Thymus (tissue), 11 donors: ENCODE results near the gene PKD1L1. TPM values are rescaled to one million over a fixed set of nuclear protein-coding genes. Genes with fewer than 3 reads are reported as not detected.

Experiments used
- DNase-seq, 9 donors: peaks; one replicate each; pipeline ENCODE4 v3.0.0-alpha.2; 2013; ENCODE audit warnings: low spot score in 9 of 9, low read depth in 6 of 9, missing footprints in 1 of 9
- H3K27ac ChIP-seq, 2 donors: one replicate each; pipeline ENCODE4 v1.5.1; 2013; ENCODE audit warnings: control low read depth in 1 of 2, low read depth in 1 of 2, low read length in 1 of 2, mild to moderate bottlenecking in 1 of 2, moderate library complexity in 1 of 2
- H3K27me3 ChIP-seq, 2 donors: one replicate each; pipeline ENCODE4 v1.5.1; 2013; ENCODE audit warnings: low read length in 1 of 2; ENCODE audit not compliant: control insufficient read depth in 2 of 2, insufficient read depth in 1 of 2
- H3K36me3 ChIP-seq, 2 donors: one replicate each; pipeline ENCODE4 v1.5.1; 2013; ENCODE audit warnings: low read length in 1 of 2, mild to moderate bottlenecking in 1 of 2, moderate library complexity in 1 of 2; ENCODE audit not compliant: control insufficient read depth in 2 of 2, insufficient read depth in 2 of 2
- H3K4me1 ChIP-seq, 2 donors: one replicate each; pipeline ENCODE4 v1.5.1; 2013; ENCODE audit warnings: low read length in 2 of 2; ENCODE audit not compliant: control insufficient read depth in 2 of 2, insufficient read depth in 2 of 2
- H3K4me3 ChIP-seq, 2 donors: one replicate each; pipeline ENCODE4 v1.5.1; 2013; ENCODE audit warnings: low read length in 2 of 2, control low read depth in 1 of 2, mild to moderate bottlenecking in 1 of 2
- H3K9me3 ChIP-seq, 2 donors: one replicate each; pipeline ENCODE4 v1.5.1; 2013; ENCODE audit warnings: low read length in 1 of 2, mild to moderate bottlenecking in 1 of 2; ENCODE audit not compliant: control insufficient read depth in 2 of 2, insufficient read depth in 1 of 2
- WGBS: extraction: QIAGEN DNeasy Blood & Tissue Kit; methylation state at CpG from one replicate; pipeline ENCODE4 v1.1.7; 2013; 5-methylcytosine and 5-hydroxymethylcytosine counted together
- polyA plus RNA-seq: library from polyadenylated mRNA; stranded (reverse); fragments of 200-250 nt; gene quantifications from one replicate; pipeline ENCODE4 v1.2.3, GENCODE V29; 2013
- total RNA-seq: library from RNA; stranded (reverse); fragments of 120-200 nt; gene quantifications from one replicate; pipeline ENCODE4 v1.2.4, GENCODE V29; 2013
- donor health status: healthy.

Gene PKD1L1
- total and polyA plus RNA-seq, 2 donors: 0.19 to 0.78 TPM

DNA sequence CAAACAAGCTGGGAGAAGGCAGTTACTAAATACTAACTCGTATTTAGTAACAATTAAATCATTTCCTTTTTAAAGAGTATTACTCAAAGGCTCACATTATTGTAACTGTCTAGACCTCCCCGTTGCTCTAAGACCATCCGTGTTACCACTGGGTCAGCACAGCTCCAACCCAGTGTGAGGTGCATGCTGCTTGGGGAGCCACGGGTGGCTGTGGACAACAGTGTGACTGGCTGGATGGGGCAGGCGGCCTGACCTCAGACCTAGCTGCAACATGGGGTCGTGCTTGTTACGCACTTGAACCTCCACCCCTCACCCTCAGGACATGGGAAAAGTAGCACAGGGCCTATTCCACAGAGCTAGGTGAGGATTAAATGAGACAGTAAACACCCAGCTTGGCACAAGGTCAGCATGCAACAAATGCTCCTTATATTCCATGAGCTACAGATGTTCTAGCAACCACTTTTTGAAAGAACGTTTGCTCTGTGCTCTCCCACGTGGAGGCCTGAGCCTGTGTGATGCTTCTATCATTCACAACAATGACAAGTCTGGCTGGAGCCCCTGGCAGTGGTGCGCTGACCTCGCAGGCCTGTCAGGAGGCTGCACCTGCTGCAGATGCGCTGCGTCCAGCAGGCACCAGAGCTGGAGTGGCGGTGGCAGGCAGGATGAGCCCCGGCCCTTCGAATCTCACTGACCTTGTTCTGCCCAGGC, 135.7 kb downstream of the PKD1L1 start:
- H3K36me3 ChIP-seq: no peaks in the 10 kb centered on the region
- H3K4me1 ChIP-seq: peaks cover 0 to 4% of the 10 kb centered on the region in 2 donors
- no peak for DNase-seq
- H3K9me3 ChIP-seq: no peaks in the 10 kb centered on the region
- H3K27me3 ChIP-seq: no peaks in the 10 kb centered on the region
- H3K27ac ChIP-seq: no peak overlapping the region
- no peak overlapping the region for H3K4me3 ChIP-seq
- 94% methylated on average over 16 of the region's 16 CpGs for WGBS

DNA sequence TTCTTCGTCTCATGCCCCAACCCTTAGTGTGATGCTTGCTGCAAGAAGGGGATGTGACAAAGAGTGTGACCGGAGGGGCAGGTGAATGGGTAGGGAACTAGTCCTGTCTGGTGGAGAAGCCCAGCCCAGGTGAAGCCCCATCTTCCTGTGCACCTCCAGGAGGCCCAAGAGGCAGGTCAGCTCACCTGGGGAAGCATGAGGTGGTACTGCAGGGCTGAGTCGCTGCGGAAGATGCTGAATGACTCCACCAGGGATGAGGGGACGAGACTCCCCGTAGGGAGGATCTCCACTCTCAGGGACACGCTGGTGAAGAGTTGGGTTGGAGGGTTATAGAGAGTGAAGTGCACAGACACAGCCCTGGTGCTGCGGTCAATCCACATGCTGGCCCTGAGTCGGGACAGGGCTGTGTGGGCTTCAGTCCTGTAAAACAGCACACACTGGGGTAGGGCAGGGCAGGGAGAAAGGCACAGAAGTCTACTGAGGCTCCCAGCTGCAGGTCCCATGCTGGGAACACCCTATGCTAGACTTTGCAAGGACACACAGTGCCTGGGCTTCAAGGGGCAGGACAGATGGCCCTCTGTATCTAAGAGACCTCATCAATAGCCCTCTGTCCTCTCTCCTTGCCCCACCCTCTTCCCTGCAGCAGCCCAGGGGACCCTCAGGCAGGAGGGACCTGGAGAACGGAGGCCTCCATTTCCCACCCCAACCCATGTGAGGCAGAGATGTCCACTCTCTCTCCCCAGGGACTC, 136.5 kb downstream of the PKD1L1 start:
- no peaks in the 10 kb centered on the region for H3K9me3 ChIP-seq
- no peaks in the 10 kb centered on the region for H3K36me3 ChIP-seq
- WGBS: 90% methylated on average over 10 of the region's 10 CpGs
- DNase-seq: no peak
- H3K27ac ChIP-seq: no peak overlapping the region
- peaks cover 0 to 9% of the 10 kb centered on the region in 2 donors for H3K4me1 ChIP-seq
- H3K4me3 ChIP-seq: no peak overlapping the region
- no peaks in the 10 kb centered on the region for H3K27me3 ChIP-seq

DNA sequence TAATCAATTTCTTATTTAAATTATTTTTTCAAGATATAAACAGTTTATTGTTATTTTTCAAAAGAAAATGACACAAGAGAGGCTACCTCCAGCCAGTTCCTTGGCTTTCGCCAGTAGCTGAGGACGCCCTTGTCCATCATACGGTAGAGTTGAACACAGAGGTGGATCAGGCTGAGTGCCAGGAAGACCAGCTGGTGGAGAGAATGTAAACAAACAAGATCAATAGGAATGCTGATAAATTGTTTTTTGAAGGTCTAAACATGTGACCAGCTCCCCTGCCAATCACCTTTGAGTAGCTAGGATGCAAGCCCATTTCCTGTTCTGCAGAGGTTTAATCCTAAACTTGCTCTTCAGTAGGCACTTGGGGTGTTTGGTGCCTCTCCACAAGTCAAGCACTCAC, 138.9 kb downstream of the PKD1L1 start:
- 96% methylated on average over 3 of the region's 3 CpGs for WGBS
- Histone ChIP-seq H3K36me3 (no peaks in the 10 kb centered on the region), H3K9me3 (no peaks in the 10 kb centered on the region), H3K4me1 (peaks cover 0 to 9% of the 10 kb centered on the region in 2 donors), H3K4me3 (no peak overlapping the region), H3K27me3 (no peaks in the 10 kb centered on the region), H3K27ac (no peak overlapping the region)
- DNase-seq: no peak

DNA sequence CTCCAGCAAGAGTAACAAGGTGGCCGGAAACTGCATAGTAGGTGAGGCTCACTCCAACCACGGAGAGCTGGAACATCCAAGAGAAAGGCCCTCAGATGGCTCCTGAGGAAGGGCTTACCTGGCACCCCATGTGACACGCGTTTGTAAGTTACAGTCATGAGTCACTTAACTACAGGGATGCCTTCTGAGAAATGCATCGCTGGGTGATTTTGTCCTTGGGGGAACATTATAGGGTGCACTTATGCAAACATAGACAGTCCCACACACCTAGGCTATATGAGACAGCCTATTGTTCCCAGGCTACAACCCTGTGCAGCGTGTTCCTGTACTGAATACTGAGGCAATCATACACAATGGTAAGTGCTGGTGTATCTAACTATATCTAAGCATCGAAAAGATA, 139.9 kb downstream of the PKD1L1 start:
- DNase-seq: no peak
- Histone ChIP-seq H3K36me3 (no peaks in the 10 kb centered on the region), H3K27ac (no peak overlapping the region), H3K4me3 (no peak overlapping the region), H3K4me1 (peaks cover 0 to 9% of the 10 kb centered on the region in 2 donors), H3K9me3 (no peaks in the 10 kb centered on the region), H3K27me3 (no peaks in the 10 kb centered on the region)
- 96% methylated on average over 7 of the region's 7 CpGs for WGBS

DNA sequence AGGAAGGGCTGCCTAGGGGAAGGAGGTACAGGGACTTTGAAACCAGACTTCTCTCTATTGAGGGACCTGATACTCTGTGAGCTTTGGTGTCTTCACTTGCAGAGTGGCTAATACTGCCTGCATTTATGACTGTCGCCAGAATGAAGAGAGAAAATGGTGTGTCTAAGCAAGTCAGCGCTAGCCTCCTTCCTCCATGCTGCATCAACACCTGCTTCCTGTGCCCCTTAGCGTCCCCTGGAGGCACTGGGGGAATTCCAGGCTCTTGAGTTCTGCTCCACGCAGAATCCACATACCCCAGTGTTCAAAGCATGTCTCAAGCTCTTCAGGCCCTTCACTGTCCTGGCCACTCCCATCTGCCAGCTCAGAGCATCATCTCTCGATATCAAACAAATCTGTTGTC, 140.5 kb downstream of the PKD1L1 start:
- no peak for DNase-seq
- Histone ChIP-seq H3K27me3 (no peaks in the 10 kb centered on the region), H3K36me3 (no peaks in the 10 kb centered on the region), H3K4me3 (no peak overlapping the region), H3K4me1 (peaks cover 0 to 9% of the 10 kb centered on the region in 2 donors), H3K27ac (no peak overlapping the region), H3K9me3 (no peaks in the 10 kb centered on the region)
- WGBS: 78% methylated on average over 5 of the region's 5 CpGs

DNA sequence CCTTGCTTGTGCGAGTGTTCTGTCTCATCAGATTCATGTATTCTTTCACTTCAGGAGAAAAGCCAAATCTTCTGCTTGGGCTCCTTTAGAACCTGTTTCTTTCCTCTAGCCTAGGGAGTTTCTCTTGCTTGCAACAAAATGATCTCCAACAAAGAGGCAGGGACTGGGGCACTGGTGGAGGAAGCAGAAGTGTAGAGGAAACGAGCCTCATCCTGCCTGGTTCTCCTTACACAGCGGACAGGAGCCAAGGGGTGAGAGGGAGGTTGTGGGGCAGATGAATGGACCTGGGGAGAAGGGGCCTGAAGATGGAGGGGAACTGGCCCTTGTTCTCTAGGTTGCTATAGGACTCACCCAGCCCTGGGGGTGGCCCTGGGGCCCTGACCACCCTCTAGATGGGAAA, 141.1 kb downstream of the PKD1L1 start:
- WGBS: 34% methylated on average over 3 of the region's 3 CpGs
- no peak for DNase-seq
- H3K9me3 ChIP-seq: no peaks in the 10 kb centered on the region
- no peaks in the 10 kb centered on the region for H3K36me3 ChIP-seq
- H3K4me1 ChIP-seq: peaks cover 0 to 9% of the 10 kb centered on the region in 2 donors
- H3K27ac ChIP-seq: no peak overlapping the region
- H3K27me3 ChIP-seq: no peaks in the 10 kb centered on the region
- H3K4me3 ChIP-seq: no peak overlapping the region

DNA sequence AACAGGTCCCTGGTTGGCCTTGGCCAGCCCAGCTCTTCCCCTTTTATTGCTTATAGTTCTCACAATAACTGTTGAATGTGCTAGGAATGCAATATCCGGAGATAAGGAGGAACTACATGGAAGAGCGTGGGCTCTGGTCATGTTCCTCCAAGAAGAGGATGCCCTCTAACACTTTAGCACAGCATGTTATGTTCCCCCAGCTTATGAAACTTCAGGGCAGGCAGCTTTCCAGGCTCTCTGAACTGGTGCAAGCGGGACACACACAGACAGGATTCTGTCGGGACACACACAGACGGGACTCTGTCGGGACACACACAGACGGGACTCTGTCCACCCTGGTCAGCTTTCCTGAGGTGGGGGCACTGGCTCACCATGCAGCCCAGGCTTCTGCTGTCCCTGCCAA, 141.6 kb downstream of the PKD1L1 start:
- Histone ChIP-seq H3K36me3 (no peaks in the 10 kb centered on the region), H3K27ac (no peak overlapping the region), H3K4me1 (peaks cover 0 to 9% of the 10 kb centered on the region in 2 donors), H3K4me3 (no peak overlapping the region), H3K27me3 (no peaks in the 10 kb centered on the region), H3K9me3 (no peaks in the 10 kb centered on the region)
- no peak for DNase-seq
- 61% methylated on average over 7 of the region's 7 CpGs for WGBS

DNA sequence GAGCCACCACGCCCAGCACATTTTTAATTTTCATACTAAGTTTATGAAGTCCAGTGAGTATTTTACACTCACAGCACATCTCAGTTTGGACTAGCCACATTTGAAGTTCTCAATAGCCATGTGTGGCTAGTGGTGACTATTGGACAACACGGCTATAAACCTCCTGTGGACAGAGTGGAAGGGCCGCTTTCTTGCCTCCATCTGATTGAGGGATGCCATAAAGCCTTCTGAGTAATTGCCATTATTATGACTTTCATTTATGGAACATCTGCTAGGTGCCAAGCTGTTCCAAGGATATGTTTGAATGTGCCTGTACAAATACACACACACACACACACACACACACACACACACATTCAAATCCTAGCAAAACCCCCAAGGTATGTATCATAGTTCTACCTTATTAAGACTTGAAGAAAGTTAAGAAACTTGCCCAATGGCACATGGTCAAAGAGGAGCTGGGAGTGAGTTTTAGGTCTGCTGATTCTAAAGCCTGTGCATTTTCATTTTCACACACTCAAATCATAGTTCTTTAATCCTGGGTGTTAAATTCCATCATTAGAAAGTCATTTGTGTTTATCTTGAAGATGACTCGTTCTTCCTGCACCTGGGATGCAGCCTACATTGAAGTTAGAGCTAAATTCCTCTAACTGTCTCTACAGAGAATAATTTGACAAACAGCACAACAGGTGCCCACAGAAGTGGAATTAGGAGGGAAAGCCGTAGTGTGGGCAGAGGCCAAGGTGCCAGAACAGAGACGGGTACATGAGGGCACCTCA, 143.3 kb downstream of the PKD1L1 start:
- no peak for DNase-seq
- Histone ChIP-seq H3K4me1 (peaks cover 0 to 9% of the 10 kb centered on the region in 2 donors), H3K27ac (no peak overlapping the region), H3K36me3 (no peaks in the 10 kb centered on the region), H3K27me3 (no peaks in the 10 kb centered on the region), H3K9me3 (no peaks in the 10 kb centered on the region), H3K4me3 (no peak overlapping the region)
- 97% methylated on average over 6 of the region's 6 CpGs for WGBS

DNA sequence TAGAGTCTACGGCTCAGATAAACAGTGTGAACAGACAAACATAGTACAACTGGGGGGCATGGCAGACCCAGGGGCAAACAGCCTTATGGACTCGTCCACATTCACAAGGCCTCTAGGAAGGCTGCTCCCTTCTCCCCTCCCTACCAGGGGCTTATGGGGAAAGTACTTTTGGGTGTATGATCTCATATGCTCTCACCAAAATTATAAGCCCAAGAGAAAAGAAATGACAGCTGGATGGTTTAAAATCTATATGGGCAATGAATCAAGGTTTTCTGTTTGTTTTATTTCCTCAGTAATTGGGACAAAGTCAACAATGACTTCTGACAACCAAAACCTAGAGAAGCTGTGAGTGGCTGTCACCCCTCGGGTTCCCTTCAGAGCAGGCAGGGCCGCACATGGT, 144.4 kb downstream of the PKD1L1 start:
- Histone ChIP-seq H3K4me1 (peaks cover 0 to 9% of the 10 kb centered on the region in 2 donors), H3K4me3 (no peak overlapping the region), H3K27me3 (no peaks in the 10 kb centered on the region), H3K9me3 (no peaks in the 10 kb centered on the region), H3K36me3 (no peaks in the 10 kb centered on the region), H3K27ac (no peak overlapping the region)
- 96% methylated on average over 4 of the region's 4 CpGs for WGBS
- DNase-seq: no peak
